ENCODE results near the gene VPS8. TPM values are rescaled to one million over a fixed set of nuclear protein-coding genes. Genes with fewer than 3 reads are reported as not detected.

Gene VPS8
- total RNA-seq, 1 experiment from 2014 or later = 39.7 TPM

DNA sequence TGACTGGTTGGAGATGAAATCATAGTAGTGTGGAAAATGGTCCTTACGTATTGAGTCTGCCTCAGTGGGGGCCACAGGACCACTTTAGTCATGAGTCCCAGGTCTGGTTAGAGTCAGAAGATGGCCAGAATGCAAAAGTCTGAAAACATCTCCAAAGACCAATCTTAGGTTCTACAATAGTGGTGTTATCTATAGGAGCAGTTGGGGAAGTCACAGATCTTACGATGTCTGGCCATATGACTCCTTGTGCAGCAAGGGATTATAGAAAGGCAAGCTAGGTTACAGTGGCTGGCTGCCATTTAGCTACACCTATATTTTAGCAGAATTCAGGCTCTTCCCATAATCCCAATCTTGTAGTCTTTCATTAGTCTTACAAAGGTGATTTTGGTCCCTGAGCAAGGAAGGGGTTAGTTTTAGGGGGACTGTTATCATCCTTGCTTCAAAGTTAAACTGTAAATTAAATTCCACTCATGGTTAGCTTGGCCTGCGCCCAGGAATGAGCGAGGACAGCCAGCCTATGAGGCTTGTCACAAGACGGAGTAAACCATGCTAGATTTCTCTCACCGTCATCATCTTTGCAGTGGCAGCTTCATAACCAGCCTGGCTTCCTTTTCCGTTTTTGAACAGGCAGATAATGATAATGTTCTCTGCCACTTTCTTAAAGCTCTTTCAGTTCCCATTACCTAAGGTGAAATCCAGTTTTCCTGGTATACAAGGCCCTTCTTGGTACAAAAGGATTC is 134.1 kb downstream of the VPS8 start:
- Histone ChIP-seq H3K4ac (ENCODE audit: low read depth, low read length) (no peak overlapping the region), H3K23ac (ENCODE audit: insufficient read length, low read depth, low read length) (no peak overlapping the region), H2BK20ac (ENCODE audit: low read depth, low read length, poor library complexity, severe bottlenecking) (no peak overlapping the region), H3K79me2 (ENCODE audit: insufficient read depth, low read length) (no peaks in the 10 kb centered on the region), H3K56ac (ENCODE audit: insufficient read length, low read depth, low read length) (no peak overlapping the region), H3K27ac (ENCODE audit: insufficient read length, low read depth, low read length) (no peak overlapping the region), H2BK12ac (ENCODE audit: insufficient read length, low read depth, low read length) (no peak overlapping the region), H4K8ac (replicated peaks; ENCODE audit: insufficient read length, low read depth, low read length) (no peak overlapping the region), H2BK15ac (ENCODE audit: low read depth, low read length) (no peak overlapping the region), H2BK120ac (ENCODE audit: low read depth, low read length, poor library complexity, severe bottlenecking) (no peak overlapping the region), H2AFZ (ENCODE audit: low read length) (no peak overlapping the region), H3K9me3 (ENCODE audit: control insufficient read depth, low read depth, low read length) (no peaks in the 10 kb centered on the region), H3T11ph (ENCODE audit: low read length) (no peak overlapping the region), H4K20me1 (ENCODE audit: control insufficient read depth, insufficient read depth, insufficient read length) (no peaks in the 10 kb centered on the region), H2AK5ac (ENCODE audit: insufficient read length, low read length) (no peak overlapping the region), H3K79me1 (ENCODE audit: insufficient read depth, low read depth, low read length, poor library complexity, severe bottlenecking) (no peaks in the 10 kb centered on the region), H3K27me3 (ENCODE audit: insufficient read depth, low read length) (no peaks in the 10 kb centered on the region), H3K18ac (ENCODE audit: insufficient read length, low read depth, low read length) (no peak overlapping the region), H3K23me2 (ENCODE audit: insufficient read length, low read depth, low read length, poor library complexity, severe bottlenecking) (no peaks in the 10 kb centered on the region), H3K14ac (ENCODE audit: insufficient read depth, low read length) (no peak overlapping the region), H3K4me2 (ENCODE audit: insufficient read depth, insufficient read length, low read length) (no peak overlapping the region), H4K5ac (ENCODE audit: insufficient read length, low read depth, low read length) (no peak overlapping the region), H4K91ac (ENCODE audit: insufficient read length, low read depth, low read length) (no peak overlapping the region), H3K9ac (ENCODE audit: extremely low read depth, insufficient read length, low read length) (no peak overlapping the region), H3K4me1 (ENCODE audit: insufficient read depth, low read length) (no peaks in the 10 kb centered on the region; the same call in 1 of the 2 replicates), H2BK5ac (ENCODE audit: insufficient read length, low read length) (no peak overlapping the region)
- Mint-ChIP-seq H3K4me1 (peaks cover 20 to 51% of the 10 kb centered on the region in 2 experiments), H3K36me3 (ENCODE audit: insufficient read depth in 1 of 3, low read depth in 3 of 3) (peaks cover 2 to 7% (median 2%) of the 10 kb centered on the region in 3 experiments; a peak in 4 of 7 replicates), H3K27me3 (ENCODE audit: low read depth) (no peaks in the 10 kb centered on the region), H3K9me3 (no peaks in the 10 kb centered on the region), H3K27ac (peak overlapping the region in 1 of 3 experiments; percentile 7; a peak in 2 of 7 replicates), H3K4me3 (no peak overlapping the region)
- TF ChIP-seq, protein P1, sequence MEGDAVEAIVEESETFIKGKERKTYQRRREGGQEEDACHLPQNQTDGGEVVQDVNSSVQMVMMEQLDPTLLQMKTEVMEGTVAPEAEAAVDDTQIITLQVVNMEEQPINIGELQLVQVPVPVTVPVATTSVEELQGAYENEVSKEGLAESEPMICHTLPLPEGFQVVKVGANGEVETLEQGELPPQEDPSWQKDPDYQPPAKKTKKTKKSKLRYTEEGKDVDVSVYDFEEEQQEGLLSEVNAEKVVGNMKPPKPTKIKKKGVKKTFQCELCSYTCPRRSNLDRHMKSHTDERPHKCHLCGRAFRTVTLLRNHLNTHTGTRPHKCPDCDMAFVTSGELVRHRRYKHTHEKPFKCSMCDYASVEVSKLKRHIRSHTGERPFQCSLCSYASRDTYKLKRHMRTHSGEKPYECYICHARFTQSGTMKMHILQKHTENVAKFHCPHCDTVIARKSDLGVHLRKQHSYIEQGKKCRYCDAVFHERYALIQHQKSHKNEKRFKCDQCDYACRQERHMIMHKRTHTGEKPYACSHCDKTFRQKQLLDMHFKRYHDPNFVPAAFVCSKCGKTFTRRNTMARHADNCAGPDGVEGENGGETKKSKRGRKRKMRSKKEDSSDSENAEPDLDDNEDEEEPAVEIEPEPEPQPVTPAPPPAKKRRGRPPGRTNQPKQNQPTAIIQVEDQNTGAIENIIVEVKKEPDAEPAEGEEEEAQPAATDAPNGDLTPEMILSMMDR (conservative IDR thresholded peaks at IDR 0.05) = no peak
- DNase-seq = no peak
- no CpG with 5 or more reads among the region's 7 CpGs for WGBS (ENCODE audit: extremely low coverage, insufficient read length, low lambda C conversion rate)
